SH-SY5Y (cell line): ENCODE measurements around the gene MAPK8IP1.

Source experiments
- GATA2 ChIP-seq: IDR thresholded peaks from 2 replicates; pipeline ENCODE4 v1.6.1; 2011; ENCODE audit warnings: mild to moderate bottlenecking, low read depth, low read length
- GATA3 ChIP-seq: IDR thresholded peaks from 2 replicates; pipeline ENCODE4 v1.6.1; 2011; ENCODE audit warnings: low read depth, mild to moderate bottlenecking, low read length, moderate library complexity

MAPK8IP1 gene

GRCh38 chr11:45930031-45930794 lies 44.8 kb downstream of the MAPK8IP1 start:
- TF ChIP-seq GATA2 (no peak), GATA3 (no peak)

DNA sequence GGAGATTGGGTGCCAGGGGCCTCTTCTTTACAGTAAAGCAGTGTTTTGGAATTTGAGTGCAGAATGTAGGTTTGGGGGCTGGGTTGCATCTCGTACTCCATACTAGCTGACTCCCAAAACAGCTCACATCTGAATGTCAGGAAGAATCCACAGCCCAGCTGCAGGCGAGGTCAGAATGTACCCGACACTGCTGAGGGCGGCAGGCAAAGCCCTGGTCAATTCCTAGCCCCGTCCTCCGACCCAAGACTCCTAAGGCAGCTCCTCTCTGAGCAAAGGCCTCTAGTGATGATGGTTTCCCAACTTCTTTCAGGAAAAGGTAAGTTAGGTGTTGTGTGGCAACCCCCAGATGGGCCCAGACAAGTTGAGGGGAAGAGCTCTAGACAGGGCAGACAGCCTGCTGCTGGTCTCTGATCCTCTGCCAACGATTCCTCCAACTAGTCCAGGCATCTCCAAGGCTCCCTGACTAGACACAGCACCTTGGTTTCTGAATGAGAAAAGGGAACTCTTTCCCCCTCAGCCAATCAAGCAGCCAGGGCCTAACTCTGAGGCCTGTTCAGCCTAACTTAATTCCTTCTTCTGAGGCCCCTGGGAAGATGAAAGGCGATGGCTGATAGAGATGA lies 45.6 kb downstream of the MAPK8IP1 start:
- TF ChIP-seq GATA2, result no peak
- TF ChIP-seq GATA3, result no peak

- TF ChIP-seq GATA3 (no peak), GATA2 (no peak)
Observed at GRCh38 chr11:45931739-45932138, 46.3 kb downstream of the MAPK8IP1 start.

- TF ChIP-seq GATA3 (no peak), GATA2 (no peak)
Observed at GRCh38 chr11:45932217-45932616, 46.8 kb downstream of the MAPK8IP1 start.

- TF ChIP-seq GATA2 (no peak), GATA3 (no peak)
Observed at GRCh38 chr11:45933131-45933831, 47.8 kb downstream of the MAPK8IP1 start.

- no peak for TF ChIP-seq GATA2
- TF ChIP-seq GATA3, result no peak
Observed at GRCh38 chr11:45933846-45934579, 48.6 kb downstream of the MAPK8IP1 start.

DNA sequence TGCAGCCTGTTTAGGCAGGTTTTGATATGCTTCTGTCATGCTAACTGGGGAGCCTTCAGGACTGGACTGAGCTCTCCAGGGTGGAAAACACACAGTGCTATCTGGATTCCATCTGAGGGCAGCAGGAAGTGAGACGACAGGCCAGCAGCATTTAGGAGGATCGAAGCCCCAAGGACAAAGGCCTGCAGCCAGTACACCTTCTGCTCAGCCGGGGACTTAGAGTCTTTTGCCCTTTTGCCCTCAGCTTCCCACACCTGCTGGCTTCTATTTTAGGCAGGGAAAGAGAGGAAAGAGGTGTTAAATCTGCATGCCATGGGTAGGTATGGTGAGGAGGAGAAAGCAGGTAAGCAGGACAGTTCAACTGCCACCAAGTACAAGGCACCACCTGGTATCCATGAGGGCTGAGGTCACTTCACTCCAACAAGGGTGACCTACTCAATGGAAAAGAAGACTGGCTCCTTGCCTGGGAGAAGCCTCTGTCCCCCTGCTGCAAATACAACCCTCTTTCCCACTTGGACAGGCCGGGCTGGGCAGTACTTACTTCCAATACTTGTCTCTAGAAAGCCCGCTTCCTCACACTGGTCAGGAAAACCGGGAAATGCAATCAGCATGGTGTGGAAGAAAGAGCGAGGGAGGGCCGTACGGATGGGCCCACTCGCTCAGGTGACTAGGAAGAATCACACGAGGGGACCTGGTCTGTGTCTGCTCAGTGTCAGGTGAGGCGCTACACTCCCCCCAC lies 49.3 kb downstream of the MAPK8IP1 start:
- TF ChIP-seq GATA2 (no peak), GATA3 (no peak)

- TF ChIP-seq GATA3 (no peak), GATA2 (no peak)
Observed at GRCh38 chr11:45935349-45936064, 50.1 kb downstream of the MAPK8IP1 start.

DNA sequence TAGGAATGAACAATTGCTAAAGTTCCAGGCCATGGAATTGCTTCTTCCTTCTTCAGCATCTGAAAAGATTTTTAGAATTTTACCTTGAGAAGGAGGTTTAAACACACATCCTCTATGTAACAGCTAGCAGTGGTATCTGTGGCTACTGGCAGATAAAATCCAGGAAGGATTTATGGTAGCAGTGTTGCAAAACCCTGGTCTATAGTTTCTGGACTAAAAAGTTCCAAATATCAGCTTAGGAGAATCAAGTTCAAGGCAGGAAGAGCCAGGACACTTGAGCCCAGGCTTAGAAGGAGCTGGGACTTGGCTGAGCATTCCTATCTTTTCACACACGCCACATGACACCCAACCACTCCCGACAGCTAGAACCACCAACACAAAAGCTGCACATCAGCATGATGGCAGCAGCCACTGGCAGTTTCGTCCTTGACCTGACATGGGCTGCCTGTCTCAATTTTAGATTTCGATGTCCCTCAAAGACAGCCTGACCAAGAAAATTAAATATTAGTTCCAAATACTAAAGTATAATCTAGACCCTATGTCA lies 51.1 kb downstream of the MAPK8IP1 start:
- no peak for TF ChIP-seq GATA2
- TF ChIP-seq GATA3, result no peak

- TF ChIP-seq GATA2, result no peak
- no peak for TF ChIP-seq GATA3
Observed at GRCh38 chr11:45937916-45938315, 52.5 kb downstream of the MAPK8IP1 start.

GRCh38 chr11:45939836-45940235 lies 54.4 kb downstream of the MAPK8IP1 start:
- TF ChIP-seq GATA2 (no peak), GATA3 (no peak)

- TF ChIP-seq GATA3 (no peak), GATA2 (no peak)
Observed at GRCh38 chr11:45941285-45941684, 55.8 kb downstream of the MAPK8IP1 start.

DNA sequence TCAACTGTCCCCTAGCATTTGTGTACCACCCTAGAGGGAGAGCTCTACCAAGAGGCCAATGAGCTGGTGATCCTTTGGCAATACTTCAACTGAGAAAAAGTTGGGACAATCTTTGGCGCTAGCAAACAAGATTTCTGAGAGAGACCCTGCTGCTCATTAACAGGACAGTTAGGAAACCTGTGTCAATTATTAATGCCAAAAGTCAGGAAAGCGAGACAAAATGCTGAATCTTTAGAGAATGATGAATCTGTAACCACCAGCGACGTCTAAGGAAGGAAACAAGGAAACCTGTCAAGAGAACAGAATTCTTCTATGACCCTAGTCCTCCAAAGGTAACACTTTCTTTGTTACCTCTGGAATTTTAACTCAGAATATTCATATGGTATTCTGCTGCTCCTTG lies 56.9 kb downstream of the MAPK8IP1 start:
- TF ChIP-seq GATA2 (no peak), GATA3 (no peak)
